GM19467 (cell line): ENCODE measurements around the gene VWA1.
"Not testable (repeated sequence)": the region's sequence is repeated elsewhere in the genome, so short reads cannot be mapped to it uniquely, and the experiment has no call there.

ENCODE experiments used
- ATAC-seq: cut with Tn5 transposase; IDR thresholded peaks from one replicate; pipeline ENCODE4 v1.9.1; 2021; ENCODE audit warnings: mild to moderate bottlenecking, moderate library complexity; ENCODE audit not compliant: unreplicated experiment

VWA1 gene

GRCh38 chr1:1434824-1435105 is 725 bp upstream of the VWA1 start:
- ATAC-seq = no peak

GRCh38 chr1:1435911-1436629 is 580 bp downstream of the VWA1 start:
- no peak for ATAC-seq

GRCh38 chr1:1436630-1437032 is 1.1 kb downstream of the VWA1 start:
- ATAC-seq = no peak

GRCh38 chr1:1437033-1437903 is 1.8 kb downstream of the VWA1 start:
- no peak for ATAC-seq

GRCh38 chr1:1437904-1438376 is 2.5 kb downstream of the VWA1 start:
- no peak for ATAC-seq

- ATAC-seq = no peak
Measured at GRCh38 chr1:1438531-1439381, 3.3 kb downstream of the VWA1 start.

GRCh38 chr1:1439546-1440261 is 4.2 kb downstream of the VWA1 start:
- no peak for ATAC-seq

GRCh38 chr1:1440262-1441001 is 4.9 kb downstream of the VWA1 start:
- no peak for ATAC-seq

GRCh38 chr1:1441002-1441888 is 5.8 kb downstream of the VWA1 start:
- no peak for ATAC-seq

GRCh38 chr1:1442069-1442770 is 6.7 kb downstream of the VWA1 start:
- no peak for ATAC-seq

GRCh38 chr1:1446631-1447030 is 11.1 kb downstream of the VWA1 start:
- ATAC-seq = not testable (repeated sequence)

GRCh38 chr1:1449099-1449739 is 13.7 kb downstream of the VWA1 start, which contains the start of gene ATAD3C:
Gene ATAD3C, plus strand, starts transcription at chr1:1449689. Its CDS starts 995 bp downstream, at chr1:1450684.
- ATAC-seq = no peak

- not testable (repeated sequence) for ATAC-seq
Measured at GRCh38 chr1:1450616-1451015, 15.1 kb downstream of the VWA1 start.

- ATAC-seq = no peak
Measured at GRCh38 chr1:1451696-1452364, 16.3 kb downstream of the VWA1 start.

GRCh38 chr1:1452365-1452739 is 16.9 kb downstream of the VWA1 start:
- ATAC-seq = not testable (repeated sequence)

- ATAC-seq = no peak
Measured at GRCh38 chr1:1452882-1453281, 17.4 kb downstream of the VWA1 start.
